Measurements from ENCODE around the gene KCNQ1.

DNA sequence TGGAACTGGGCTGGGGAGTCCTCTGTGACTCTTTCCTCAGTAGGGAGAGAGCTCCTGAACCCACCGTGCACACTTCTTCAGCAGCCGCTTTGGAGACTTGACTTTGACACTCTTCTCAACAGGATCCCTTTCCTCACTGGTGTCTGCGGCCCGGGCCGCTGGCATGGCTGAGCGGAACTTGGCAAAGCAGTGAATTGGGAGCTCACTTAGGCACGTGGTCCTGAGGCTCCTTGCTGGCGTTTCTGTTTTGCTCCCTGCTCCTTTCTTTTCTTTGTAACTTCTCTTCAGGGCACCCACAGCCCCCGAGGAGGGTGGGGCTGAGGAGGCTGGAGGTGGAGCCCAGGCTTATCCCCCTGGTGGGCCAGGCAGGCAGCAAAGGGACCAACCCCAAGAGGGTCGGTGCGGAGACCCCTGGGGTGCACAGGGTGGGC is 263.4 kb downstream of the KCNQ1 start:
- no peak for TF ChIP-seq EP300 (IDR thresholded peaks at IDR 0.05)
- TF ChIP-seq, protein P1, sequence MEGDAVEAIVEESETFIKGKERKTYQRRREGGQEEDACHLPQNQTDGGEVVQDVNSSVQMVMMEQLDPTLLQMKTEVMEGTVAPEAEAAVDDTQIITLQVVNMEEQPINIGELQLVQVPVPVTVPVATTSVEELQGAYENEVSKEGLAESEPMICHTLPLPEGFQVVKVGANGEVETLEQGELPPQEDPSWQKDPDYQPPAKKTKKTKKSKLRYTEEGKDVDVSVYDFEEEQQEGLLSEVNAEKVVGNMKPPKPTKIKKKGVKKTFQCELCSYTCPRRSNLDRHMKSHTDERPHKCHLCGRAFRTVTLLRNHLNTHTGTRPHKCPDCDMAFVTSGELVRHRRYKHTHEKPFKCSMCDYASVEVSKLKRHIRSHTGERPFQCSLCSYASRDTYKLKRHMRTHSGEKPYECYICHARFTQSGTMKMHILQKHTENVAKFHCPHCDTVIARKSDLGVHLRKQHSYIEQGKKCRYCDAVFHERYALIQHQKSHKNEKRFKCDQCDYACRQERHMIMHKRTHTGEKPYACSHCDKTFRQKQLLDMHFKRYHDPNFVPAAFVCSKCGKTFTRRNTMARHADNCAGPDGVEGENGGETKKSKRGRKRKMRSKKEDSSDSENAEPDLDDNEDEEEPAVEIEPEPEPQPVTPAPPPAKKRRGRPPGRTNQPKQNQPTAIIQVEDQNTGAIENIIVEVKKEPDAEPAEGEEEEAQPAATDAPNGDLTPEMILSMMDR (IDR thresholded peaks at IDR 0.05), result no peak

All from sigmoid colon (tissue), 4 donors.